ENCODE data around the gene OR2AG1.
A peak's percentile ranks its signal among the peaks of the same experiment; 100 is the strongest.
"Not testable (repeated sequence)": the region's sequence is repeated elsewhere in the genome, so short reads cannot be mapped to it uniquely, and the experiment has no call there.

The OR2AG1 gene

GRCh38 chr11:6794639-6795038 lies 11.8 kb downstream of the OR2AG1 start:
- DNase-seq = no peak

DNA sequence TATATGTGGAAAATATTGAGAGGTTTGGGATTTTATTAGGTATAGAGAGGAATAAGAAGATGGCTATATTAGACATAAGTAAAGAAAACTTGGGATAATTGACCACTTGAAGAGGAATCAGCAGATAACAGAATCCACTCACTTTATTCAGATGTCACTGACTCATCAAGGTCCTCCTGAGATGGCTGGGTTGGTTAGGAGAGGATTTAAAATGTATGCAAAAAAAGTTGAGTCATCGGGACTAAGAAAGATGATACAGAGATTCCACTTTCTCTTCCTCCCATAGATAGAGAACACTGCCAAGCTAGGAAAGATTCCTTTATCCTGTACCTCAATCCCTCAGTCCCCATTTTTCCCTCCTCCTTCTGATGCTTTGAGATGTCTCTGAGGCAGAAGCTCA lies 16.6 kb downstream of the OR2AG1 start, which contains the start of gene OR6A2:
Gene OR6A2 (minus strand): TSS at position 288 of the 400 bp plus-strand sequence. CDS start 3,981 bp downstream, outside the sequence.
- no peak for DNase-seq

GRCh38 chr11:6801075-6801474 lies 18.3 kb downstream of the OR2AG1 start:
- not testable (repeated sequence) for DNase-seq

DNA sequence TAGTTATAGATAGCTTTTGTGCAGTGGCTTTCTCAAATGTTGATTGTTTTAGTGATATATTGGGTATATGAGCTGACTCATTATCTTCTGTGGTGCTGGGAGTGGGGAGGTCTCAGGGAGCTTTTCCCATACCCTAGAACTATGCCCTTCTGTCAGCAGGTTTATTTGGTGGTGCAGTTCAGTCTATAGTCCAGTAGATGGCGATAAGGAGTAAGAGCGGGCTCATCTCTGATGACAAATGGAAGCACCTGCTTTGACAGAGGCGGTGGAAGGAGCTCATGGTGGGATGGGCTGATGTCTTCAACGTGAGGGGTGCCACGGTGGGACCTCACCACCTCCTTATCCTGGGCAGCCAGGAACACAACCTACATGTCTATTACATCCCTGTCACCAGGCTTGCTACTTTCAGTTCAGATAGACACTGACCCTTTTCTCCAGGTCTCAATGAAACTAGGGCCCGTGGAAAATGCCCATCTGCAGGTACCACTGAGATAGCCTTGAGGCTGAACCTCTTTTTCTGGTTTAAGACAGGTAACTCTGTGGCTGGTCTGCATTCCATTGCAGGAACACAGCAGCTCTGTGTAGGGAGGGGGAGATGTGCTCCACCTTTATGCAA lies 29.7 kb downstream of the OR2AG1 start:
- peak; percentile 55 for DNase-seq

DNA sequence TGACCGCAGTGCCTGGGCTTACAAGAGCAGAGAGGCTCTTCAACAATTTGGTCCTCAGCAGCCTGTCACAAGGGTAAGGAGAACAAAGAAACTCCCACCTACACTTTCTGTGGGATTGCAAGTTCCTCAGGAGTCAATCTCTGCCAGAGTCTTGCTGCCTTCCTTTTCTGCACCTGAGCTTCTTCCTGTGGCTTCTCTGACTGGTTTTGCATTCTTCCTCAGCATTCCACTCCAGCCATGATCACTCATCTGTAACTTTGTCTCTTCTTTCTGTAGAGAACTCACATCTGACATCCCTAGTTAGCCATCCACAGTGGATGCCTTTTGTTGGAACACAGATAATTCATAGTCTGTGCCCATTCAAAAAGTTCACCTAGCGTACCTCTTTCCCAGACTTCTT lies 30.8 kb downstream of the OR2AG1 start:
- DNase-seq = no peak

DNA sequence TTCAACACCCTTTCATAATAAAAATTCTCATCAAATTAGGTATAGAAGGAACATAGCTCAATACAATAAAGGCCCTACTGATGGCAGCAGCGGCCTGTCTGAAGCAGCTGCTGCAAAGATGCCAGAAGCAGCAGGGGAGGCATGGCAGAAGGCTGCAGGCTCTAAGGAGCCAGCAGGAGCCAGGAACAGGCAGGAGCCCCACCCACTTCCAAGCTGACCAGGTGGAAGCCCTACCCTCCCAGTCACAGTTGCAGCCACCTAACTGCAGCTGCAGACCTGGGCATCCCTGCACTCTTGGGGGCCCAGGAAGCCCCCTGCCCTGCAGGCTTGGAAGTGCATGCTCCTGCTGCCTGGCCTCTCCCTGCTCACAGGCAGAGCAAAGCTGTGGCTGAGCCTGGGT lies 34.9 kb downstream of the OR2AG1 start:
- DNase-seq = no peak

DNA sequence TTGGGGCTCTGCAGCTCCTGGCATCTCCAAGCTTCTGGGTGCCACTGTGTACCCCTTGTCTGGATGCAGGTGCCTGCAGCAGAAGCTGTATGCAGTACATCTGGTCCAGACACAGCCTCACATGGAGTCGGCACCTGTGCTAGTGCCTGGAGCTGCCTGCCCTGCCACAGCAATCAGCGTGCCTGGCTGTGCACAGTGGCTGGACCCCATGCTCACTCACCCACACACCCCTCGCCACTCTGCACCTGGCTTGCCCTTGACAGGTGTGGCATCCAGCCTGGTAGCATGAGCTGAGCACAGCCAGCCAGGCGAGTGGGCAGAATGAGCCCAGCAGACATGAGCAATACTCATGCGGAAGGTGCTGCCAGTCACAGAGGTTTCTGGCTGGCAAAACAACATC lies 36.1 kb downstream of the OR2AG1 start:
- no peak for DNase-seq

- no peak for DNase-seq
Observed at GRCh38 chr11:6824136-6824823, 41.5 kb downstream of the OR2AG1 start.

- DNase-seq = no peak
Observed at GRCh38 chr11:6825231-6825744, 42.5 kb downstream of the OR2AG1 start.

- no peak for DNase-seq
Observed at GRCh38 chr11:6828103-6828502, 45.3 kb downstream of the OR2AG1 start.

DNA sequence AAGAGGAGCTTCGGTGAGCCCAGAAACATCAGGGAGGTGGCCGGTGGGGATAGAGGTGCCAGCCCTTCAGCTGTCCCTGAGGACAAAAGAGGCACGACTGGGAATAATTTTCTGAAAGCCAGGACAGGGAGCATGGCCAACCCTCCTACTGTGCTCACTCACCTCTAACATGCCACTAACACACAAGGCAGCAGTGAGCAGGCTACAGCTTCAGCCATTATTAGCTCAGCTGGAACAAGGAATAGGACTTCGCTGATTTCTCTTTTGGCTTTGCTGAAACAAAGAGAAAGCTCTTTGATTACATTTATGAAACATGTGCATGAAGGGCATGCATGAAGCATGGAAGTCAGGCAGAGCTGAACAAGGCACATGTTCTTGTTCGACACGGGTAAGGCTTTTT lies 50.5 kb downstream of the OR2AG1 start:
- no peak for DNase-seq

DNA sequence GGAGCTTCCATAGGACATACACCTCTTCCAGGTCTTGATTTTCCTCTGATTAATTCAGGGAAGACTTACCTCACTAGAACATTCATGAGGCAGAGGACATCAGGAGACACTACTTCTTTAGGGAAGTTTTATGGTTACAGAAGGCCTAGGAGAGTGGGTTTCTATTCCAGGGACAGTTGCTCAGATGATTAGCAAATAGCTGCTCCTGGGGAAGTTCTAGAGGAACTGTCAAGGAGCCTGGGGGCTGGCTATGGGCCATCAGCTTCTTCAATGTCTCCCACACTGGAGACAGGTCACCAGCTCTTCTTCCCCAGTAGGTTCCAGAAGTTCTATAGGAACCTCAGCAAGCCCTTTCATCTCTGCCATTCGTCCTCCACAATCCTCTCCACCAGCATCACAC lies 51.2 kb downstream of the OR2AG1 start:
- DNase-seq = no peak
